ENCODE results near the gene TCFL5.

- TF ChIP-seq EZH2 (IDR thresholded peaks at IDR 0.05; ENCODE audit: borderline replicate concordance, low read length), result no peak
- TF ChIP-seq, protein P1, sequence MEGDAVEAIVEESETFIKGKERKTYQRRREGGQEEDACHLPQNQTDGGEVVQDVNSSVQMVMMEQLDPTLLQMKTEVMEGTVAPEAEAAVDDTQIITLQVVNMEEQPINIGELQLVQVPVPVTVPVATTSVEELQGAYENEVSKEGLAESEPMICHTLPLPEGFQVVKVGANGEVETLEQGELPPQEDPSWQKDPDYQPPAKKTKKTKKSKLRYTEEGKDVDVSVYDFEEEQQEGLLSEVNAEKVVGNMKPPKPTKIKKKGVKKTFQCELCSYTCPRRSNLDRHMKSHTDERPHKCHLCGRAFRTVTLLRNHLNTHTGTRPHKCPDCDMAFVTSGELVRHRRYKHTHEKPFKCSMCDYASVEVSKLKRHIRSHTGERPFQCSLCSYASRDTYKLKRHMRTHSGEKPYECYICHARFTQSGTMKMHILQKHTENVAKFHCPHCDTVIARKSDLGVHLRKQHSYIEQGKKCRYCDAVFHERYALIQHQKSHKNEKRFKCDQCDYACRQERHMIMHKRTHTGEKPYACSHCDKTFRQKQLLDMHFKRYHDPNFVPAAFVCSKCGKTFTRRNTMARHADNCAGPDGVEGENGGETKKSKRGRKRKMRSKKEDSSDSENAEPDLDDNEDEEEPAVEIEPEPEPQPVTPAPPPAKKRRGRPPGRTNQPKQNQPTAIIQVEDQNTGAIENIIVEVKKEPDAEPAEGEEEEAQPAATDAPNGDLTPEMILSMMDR (IDR thresholded peaks at IDR 0.05; ENCODE audit: low read length), result no peak
Observed at GRCh38 chr20:62884556-62884955, 22.9 kb upstream of the TCFL5 start.

All from OCI-LY1 (cell line).